ENCODE measurements around the gene GPX4.

- TF ChIP-seq BCLAF1 (IDR thresholded peaks at IDR 0.05) (no peak), POLR2A (IDR thresholded peaks at IDR 0.05; ENCODE audit: low read depth, low read length) (no peak), EZH2 (IDR thresholded peaks at IDR 0.05; ENCODE audit: borderline replicate concordance, control insufficient read depth, low read depth, low read length) (no peak), CHD4 (IDR thresholded peaks at IDR 0.05) (no peak), CHD1 (IDR thresholded peaks at IDR 0.05; ENCODE audit: low read depth, low read length) (no peak), CTCF (IDR thresholded peaks at IDR 0.05 in 2 of 3, conservative IDR thresholded peaks at IDR 0.05 in 1 of 3; ENCODE audit: control insufficient read depth in 2 of 3, extremely low read depth in 1 of 3, insufficient read depth in 1 of 3, low read depth in 3 of 3, low read length in 3 of 3) (no peak)
These were observed 48.3 kb downstream of the GPX4 start for GRCh38 chr19:1151917-1152587.
